ENCODE measurements around the gene EIF2S2.

The EIF2S2 gene

DNA sequence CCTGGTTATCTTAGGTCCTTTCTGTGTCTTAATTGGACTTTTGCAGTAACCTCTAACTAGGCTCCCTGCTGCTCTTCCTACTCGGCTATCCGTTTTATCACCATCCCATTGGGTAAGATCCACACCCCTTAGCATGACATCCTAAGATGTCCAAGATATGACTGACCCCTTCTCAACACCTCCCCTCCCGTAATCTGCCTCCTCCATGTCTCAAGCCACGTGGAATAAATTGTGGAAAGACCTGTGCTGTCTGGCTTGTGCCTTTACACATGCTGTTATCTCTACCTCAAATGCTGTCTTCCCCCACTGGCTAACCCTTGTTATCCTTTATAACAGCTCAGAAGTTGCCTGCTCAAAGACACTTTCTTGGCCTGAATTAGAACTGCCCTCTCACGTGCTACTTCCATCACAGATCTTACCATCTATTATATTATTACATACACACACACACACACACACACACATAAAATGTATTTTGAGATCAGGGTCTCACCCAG lies 26.5 kb downstream of the EIF2S2 start:
- DNase-seq = no peak

DNA sequence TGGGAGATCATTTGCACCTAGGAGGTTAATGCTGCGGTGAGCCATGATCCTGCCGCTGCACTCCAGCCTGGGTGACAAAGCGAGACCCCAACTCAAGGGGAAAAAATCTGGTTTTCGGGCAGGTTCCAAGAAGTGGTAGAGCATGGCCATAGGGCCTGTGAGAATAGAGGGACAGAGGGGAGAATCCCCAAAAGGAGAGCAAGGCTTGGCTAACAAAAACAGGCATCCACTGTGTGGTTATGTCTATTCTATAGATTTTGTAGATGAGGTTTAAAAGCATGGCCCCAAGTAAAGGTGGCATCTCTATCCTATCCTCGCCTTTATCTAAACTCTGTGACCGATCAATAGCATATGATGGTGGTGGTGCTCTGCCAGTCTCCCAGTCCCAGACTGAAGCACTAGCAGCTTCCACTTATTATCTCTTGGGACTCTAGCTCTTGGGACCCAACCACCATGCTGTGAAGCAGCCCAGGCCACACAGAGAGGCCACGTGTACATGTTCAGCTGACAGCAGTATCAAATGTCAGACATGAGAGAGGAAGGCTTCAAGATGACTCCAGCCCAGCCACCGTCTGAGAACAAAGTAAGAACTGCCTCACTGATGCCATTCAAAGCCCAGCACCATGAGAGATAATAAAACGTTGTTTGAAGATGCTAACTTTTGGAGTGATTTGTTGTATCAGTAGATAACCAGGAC lies 27.7 kb downstream of the EIF2S2 start:
- no peak for DNase-seq

DNA sequence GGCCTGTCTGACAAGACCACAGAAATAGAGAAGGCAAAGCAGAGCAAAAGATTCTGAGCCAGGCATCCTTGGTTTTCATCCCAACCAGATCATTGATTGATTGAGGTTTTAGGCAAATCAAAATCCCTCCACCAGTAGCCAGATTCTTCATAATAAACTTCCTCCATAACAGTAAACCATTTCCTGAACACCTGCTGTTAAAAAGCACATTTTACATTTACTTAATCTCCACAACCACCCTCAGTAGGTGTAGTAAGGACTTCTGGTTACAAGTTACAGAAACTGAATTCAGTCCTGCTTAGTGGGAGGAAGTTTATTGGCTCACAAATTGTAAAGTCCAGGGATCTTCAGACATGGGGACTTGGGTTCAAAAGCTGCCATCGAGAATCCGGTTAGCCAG lies 28.3 kb downstream of the EIF2S2 start:
- no peak for DNase-seq

DNA sequence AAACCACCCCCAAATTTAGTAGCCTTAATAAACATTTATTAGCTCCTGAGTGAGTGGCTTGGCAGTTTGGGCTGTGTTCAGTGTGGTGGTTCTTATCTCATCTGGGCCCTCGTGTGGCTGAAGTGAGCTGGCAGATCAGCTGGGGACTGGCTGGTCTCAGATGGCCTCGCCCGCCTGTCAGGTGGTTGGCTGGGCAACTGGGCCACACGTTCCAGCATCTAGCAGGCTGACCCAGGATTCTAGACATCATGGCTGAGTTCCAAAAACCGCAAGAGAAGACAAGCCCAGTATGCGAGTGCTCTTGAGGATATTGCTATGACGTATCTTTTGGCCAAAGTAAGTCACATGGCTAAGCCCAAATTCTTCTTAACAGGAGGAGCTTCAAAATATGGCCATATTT lies 28.9 kb downstream of the EIF2S2 start:
- peak; percentile 83 for DNase-seq

DNA sequence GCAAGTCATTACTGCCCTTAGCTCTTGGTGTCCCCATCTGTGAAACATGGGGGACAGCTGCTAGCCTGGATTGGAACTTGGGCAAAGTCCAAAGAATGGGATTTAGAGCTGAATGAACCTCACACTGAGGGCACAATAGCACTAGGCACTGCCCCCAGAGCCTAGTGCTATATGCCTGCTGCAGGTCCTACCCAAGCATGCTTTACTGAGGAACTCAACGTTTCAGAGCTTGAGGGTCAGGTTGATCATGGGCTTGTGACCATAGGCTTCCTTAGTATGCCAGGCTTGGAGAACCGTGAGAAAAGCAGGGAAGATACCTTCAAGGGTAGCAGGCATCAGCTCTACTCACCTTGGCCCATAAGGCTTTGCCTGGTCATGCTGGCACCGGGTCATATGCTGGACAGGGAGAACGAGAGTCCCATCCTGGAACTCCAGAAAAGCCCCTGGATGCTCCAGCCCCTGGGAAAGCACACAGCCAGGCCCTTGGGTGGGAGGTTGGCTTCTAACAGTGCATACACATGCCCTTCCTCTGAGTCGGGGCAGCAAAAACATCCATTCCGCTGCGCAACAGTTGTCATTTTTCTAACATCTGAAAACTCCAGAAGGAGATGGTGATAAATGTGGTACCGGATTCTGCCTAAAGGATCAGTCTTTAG lies 29.7 kb downstream of the EIF2S2 start:
- DNase-seq = no peak

DNA sequence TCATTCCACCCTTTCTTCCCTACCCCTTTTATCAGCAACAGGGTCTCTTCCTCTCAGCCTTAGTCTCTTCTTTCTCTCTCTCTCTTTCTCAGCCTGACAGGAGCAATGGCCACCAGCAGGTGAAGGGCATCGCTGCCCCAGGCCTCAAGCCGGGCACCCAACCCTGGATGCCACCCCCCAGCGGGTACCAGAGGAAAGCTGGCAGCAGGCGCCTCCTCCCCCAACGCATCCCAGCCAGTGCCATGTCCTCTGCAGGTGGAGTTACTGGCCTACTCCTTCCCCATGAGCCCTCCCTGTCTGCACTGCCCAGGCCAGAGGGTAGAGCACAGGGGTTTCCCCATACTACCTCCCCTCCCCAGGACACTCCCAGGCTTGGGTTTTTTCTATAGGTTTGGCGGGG lies 32.2 kb downstream of the EIF2S2 start:
- DNase-seq = no peak

DNA sequence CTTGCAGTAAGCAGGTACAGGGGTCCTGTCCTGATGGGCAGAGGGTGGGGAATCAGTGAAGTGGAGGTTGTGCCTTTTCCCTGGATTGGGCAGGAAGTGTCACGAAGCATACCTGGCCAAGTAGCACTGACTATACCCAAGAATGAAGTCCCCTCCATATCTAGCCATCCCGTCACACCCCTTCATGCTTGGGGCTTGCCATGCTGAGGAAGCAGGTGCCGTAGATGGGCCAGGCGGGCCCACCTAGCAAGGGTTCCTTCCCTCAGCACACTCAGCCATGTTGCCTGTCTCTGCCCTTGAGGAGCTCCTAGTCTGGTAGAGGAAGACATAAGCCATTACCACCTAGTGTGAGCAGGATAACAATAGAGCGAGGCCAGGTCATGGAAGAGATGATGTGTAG lies 33.5 kb downstream of the EIF2S2 start:
- no peak for DNase-seq

DNA sequence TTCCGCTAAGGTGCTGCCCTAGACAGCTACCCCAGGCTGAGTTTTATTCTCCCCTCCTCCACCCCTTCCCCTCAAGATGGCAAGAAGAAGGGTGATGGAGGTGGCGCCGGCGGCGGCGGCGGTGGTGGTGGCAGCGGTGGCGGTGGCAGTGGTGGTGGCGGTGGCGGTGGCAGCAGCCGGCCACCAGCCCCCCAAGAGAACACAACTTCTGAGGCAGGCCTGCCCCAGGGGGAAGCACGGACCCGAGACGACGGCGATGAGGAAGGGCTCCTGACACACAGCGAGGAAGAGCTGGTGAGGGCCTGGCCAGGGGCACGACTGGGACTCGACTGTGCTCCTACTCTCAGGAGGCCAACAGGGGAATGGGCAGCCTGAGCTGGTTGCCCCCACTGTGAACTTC lies 35.1 kb downstream of the EIF2S2 start:
- DNase-seq = no peak

DNA sequence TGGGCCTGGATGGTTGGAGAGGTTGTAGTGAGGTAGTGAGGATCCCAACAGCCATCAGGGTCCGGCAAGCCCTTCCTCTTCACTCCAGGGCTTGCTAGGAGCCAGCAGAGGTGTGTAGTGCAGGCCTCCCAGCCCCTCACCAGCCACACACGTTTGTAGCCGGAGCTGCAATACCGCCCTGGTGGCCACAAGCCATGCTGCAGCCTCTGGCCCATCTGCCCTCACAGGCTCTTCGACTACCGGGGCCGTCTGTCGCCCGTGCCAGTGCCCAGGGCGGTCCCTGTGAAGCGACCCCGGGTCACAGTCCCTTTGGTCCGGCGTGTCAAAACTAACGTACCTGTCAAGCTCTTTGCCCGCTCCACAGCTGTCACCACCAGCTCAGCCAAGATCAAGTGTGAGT lies 36.4 kb downstream of the EIF2S2 start:
- no peak for DNase-seq

DNA sequence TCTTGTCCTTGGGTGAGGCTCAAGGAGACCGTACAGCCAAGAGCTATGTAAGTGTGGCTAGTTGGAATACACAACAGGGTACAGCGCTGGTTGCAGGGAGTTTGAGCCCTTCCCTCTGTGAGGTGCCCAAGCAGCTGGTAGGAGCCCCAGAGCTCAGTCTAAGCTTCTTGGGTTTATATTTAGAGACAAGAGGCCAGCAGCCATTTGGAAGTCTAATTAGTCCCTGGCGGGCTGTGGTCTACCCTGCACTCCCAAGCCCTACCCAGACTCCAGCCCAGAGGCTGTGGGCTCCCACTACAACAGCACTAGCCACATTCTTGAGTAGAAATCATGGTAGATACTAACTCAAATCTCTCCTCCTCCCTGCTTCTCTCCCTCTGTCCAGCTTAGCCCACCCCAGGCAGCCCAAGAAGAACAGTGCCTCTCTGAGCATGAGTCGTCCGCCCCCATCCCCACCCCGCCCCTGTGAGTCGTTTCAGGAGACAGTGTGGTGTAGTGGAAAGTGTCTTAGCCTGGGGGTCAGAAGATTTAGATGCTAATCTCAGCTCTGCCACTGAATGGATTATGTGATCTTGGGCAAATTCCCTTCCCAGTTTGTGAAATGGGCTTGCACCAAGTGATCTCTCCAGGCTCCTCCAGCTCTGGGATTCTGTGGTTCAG lies 37.8 kb downstream of the EIF2S2 start:
- DNase-seq = no peak

DNA sequence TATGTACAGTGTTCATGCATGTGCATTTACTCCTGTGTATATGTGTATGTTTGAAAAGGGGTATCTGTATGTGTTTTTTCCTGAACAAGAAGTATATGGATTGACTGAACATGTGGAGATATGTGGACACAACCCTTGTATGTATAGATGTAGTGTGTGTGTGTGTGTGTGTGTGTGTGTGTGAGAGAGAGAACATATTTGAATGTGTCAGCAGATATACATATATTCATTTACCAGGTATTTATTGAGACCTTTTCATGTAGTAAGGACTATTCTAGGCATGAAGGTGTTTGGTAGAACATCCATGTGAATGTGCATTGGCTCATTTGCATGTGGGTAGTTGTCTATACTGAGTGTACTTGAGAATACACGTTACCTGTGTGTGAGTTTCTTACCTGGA lies 39.3 kb downstream of the EIF2S2 start:
- DNase-seq = no peak

DNA sequence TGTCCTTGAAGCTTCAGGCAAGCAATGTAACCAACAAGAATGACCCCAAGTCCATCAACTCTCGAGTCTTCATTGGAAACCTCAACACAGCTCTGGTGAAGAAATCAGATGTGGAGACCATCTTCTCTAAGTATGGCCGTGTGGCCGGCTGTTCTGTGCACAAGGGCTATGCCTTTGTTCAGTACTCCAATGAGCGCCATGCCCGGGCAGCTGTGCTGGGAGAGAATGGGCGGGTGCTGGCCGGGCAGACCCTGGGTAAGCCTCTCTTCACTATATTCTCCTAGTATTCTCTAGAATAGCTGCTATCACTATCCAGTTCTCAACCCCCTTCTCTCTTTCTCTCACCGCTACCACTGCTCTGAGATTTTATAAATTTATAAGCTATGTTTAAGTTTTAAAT lies 40.0 kb downstream of the EIF2S2 start:
- no peak for DNase-seq

DNA sequence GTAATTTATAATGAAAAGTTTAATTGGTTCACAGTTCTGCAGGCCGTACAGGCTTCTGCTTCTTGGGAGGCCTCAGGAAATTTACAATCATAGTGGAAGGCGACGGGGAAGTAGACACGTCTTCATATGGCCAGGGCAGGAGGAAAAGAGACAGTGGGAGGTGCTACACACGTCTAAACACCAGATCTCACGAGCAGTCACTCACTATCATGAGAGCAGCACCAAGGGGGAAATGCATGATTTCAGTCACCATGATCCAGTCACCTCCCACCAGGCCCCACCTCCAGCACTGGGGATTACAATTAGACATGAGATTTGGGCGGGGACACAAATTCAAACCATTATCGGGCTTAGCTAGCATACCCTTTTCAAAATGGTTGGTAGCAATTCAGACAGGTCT lies 41.2 kb downstream of the EIF2S2 start:
- DNase-seq = no peak

DNA sequence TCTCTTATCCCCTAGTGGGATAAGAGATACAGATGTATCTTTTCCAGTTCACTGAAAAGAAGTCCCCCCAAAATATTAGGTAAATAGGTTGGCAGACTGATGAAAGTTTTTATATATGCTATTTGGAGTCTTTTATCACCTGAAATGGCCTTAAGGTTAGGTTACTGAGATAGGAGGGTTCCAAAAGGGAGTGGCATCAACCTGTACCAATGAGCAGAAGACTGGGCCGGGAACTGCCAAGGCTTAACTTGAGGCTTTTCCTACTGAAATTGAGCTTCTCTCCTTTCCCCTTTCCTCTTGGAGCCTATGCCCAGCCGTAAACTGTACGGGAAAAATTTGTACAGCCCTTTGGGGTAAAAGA lies 42.0 kb downstream of the EIF2S2 start:
- no peak for DNase-seq

DNA sequence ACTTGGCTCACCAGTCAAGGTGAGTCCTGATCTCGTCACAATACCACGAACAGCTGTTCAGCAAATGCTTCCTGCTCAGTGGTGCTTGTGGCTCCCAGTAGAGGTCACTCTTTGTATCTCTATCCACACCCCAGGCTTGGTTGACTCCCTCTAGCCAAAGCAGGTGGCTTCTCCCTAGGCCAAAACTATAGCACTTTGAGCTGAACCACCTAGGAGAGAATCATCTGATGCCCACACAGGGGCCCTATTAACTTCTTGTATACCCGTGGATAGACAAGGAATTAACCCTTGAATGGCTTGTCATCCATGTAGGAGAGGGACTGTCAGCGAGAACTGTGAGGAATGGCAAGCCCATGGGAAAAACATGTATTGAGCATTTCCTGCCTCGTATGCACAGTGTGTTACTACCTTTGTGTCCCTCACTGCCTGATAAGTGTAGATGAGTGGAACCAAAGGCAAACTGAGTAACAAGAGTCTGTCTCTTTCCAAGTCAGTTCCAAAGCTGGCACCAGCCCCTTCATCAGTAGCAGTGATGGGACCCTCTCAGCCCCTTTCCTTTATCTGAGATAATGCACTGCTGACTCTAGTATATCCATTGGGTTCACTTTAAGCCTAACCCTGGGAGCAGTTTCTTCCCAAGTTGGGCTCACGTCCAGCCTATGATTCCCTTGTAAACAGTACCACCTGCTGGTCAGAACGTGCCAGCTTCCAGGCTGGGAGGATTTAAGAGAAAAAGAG lies 42.5 kb downstream of the EIF2S2 start:
- peak; percentile 81 for DNase-seq

DNA sequence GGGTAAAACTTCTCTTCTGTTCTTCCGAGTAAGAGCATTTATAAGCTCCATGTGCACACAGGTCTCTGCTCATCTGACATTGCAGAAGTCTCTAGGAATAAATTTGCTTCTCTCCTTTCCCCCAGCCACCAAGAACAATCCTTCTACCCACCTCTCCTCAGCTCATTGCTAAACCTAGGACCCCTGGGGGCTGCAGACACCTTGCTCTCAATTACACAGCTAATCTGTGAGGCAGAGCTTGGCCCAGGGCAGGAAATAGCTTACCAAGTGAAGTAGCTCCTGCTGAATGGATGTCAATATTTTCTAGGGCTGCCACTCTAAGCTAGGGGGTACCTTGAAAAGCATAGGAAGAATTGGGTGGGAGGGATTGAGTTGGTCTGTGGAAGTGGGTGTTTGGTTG lies 44.0 kb downstream of the EIF2S2 start:
- DNase-seq = no peak

DNA sequence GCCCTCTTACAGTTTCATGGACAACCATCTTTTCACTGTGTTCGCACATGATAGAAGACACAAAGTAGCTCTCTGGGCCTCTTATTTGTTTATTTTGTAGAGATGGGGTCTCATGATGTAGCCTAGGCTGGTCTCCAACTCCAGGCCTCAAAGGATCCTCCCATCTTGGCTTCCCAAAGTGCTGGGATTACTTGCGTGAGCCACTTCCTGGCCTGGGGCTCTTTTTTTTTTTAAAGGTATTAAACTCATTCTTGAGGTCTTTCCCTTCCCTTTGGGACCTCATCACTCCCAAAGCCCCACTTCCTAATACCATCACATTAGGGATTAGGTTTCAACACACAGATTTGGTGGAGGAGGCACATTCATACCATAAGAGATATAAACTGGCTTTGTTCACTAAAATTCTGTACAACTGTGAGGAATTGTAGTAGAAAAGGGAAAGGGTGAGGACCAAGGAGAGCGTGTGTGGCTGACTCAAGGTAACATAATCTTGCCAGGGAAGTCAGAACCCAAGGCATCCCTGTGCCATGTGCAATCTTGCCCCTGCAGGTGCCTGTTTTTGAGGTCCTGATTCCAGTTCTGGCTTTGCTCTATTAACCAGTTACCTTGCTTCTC lies 45.5 kb downstream of the EIF2S2 start:
- DNase-seq = peak; percentile 73

DNA sequence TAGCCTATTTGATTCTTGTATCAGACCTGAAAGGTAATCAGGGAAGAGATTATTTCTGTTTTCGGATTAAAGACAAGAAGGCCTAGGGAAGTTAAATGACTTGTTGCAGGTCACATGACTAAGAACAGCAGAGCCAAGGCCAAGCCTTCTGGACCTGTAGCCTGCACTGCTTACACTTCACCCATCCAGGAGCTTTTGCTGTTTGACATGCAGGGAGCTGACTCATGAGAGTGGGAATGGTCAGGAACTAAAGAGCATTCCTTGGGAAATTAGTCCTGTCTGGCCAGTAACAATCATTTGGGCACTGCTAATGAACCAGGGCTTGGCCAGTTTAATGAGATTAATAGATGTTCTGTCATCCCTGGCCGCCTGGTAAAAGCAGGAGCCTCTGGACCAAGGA lies 46.8 kb downstream of the EIF2S2 start:
- DNase-seq = peak; percentile 65

DNA sequence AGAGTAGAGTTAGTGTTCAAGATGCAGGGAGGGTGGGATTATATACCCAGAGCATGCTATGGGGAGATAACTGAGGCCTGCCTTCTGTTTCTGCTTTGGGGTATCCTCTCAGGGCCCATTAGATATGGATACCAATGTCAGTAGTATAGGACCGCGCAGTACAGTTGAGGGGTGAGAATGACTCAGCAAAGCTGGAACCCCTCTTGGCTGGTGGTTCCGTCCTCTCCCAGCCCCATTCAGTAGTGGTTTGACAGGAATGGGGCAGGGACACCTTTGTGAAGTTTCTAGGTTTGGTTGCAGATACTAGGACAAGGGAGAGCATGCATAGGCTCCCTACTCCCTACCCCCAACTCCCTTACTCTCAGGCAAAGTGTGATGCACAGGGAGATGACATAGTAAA lies 47.8 kb downstream of the EIF2S2 start:
- DNase-seq = no peak

DNA sequence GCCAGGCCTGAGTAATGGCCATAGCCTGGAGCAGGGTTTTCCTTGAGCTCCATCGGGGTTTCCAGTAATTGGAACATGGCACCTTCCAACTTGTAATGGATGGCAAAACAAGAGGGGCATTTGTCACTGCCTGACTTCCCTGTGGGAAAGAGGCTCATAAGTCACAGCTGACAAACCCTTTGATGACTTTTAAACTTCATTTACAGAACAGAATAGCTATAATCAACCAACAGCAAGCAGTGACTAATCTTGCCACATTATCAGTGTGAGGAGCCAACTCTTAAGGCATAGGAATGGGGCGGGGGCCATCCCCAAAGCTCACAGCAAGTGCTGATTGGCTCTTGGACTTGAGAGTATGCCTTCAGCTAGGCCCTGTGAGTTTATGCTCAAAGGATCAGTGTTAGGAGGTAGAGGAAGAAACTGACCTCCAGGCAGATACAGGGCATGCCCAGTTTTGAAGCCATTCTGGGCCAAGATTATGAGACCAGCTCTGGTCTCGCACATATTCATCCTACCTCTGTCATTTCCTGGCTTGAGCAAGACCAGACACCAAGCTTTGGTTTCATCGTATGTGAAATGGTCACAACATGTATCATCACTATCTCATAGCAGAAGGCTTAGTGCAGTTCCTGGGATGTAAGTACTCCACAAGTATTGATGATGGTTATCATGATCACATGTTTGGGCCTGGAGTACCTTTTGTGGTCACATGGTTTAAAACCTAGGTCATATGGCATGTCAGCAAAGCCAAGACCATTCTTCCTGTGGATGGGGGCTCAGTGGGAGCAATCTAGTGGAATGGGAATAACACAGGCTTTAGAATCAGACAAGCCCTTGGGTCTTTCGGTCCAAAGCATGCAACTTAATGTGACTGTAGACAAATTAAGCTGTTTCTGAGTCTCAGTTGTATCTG lies 49.2 kb downstream of the EIF2S2 start:
- DNase-seq = no peak

DNA sequence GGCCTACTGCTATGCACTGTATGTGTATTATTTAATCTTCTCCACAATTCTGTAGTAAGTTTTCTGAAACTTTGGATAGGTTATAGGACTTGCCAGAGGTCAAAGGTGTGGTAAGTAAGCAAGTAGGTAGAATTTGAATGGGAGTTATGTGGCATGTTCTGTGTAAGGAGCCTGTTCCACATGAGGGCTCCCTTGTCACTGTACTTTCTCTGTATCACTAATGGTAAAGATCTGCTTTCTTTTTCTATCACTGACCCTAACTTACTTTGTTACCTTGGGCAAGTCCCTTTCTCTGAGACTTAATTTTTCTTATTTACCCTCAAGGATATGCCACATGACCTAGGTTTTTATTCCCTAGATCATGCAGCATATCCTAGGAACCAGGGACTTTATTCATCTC lies 50.3 kb downstream of the EIF2S2 start:
- no peak for DNase-seq

DNA sequence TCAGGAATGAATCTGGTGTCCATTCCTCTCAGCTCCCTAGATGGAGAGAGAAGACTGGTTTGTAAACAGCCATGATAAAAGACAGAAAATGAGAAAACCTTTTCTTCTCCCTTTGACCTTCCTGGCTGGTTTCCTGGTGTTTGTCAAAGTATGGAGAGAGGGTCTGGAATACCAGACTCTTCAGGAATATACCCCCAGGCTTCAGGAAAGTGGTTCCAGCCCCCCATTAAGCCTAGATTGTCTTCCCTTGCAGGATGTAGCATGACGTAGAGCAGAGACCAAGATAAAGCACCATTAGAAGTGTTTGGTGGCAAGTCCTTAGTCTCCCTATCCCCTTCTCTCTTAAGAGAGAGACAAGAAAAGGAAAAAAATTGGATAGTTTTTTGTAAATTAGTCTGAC lies 51.1 kb downstream of the EIF2S2 start:
- no peak for DNase-seq

Measured in fibroblast of upper back skin (primary cell).